Measurements from ENCODE around the gene OR1J2.
"Not testable (repeated sequence)": the region's sequence is repeated elsewhere in the genome, so short reads cannot be mapped to it uniquely, and the experiment has no call there.

Gene OR1J2, protein sequence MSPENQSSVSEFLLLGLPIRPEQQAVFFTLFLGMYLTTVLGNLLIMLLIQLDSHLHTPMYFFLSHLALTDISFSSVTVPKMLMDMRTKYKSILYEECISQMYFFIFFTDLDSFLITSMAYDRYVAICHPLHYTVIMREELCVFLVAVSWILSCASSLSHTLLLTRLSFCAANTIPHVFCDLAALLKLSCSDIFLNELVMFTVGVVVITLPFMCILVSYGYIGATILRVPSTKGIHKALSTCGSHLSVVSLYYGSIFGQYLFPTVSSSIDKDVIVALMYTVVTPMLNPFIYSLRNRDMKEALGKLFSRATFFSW

DNA sequence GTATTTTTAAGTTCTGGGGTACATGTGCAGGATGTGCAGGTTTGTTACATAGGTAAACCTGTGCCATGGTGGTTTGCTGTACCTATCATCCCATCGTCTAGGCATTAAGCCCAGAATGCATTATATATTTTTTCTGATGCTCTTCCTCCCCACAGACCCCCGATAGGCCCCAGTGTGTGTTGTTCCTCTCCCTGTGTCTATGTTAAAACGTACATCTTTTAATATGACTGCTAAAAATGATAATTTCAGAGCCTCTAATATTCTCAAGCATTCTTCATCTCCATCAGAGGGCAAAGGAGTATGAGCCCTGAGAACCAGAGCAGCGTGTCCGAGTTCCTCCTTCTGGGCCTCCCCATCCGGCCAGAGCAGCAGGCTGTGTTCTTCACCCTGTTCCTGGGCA is at the start of gene OR1J2:
Gene OR1J2 (plus strand): TSS at position 301 of the 400 bp plus-strand sequence. CDS start 0 bp downstream, at position 301.
- DNase-seq (ENCODE audit: low read depth): no peak

DNA sequence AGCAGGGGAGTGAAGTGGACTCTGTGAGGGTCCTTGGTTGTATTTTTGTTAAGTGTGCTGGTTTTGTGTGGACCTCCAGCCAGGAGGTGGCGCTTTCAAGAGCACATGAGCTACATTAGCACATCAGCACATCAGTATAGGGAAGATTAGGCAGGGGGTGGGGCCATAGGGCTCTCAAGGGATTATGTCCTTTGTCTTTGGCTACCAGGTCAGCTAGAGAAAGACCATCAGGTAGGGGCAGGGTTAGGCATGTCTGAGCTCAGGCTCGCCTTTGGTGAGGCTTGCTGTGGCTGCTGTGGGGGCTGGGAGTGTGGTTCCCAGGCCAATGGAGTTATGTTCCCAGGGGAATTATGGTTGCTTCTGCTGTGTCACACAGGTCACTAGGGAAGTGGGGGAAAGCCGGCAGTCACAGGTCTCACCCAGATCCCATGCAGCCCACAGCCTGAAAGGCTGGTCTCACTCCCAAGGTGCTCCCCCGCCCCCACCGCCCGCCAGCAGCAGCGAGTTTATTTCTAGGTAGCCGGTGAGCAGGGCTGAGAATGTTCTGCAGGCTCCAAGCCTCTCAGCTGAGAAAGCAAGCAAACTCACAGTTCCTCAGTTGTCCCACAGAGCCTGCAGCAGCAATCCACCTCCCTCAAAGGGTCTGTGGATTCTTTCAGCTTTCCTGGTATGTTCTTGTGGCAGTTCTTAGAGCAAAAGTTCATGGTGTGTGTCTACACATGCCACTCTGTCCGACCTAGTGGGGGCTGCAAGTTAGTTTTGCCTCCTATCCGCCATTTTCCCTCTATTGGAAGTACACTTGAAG is 46.6 kb upstream of the OR1J2 start:
- DNase-seq (ENCODE audit: low read depth): no peak

DNA sequence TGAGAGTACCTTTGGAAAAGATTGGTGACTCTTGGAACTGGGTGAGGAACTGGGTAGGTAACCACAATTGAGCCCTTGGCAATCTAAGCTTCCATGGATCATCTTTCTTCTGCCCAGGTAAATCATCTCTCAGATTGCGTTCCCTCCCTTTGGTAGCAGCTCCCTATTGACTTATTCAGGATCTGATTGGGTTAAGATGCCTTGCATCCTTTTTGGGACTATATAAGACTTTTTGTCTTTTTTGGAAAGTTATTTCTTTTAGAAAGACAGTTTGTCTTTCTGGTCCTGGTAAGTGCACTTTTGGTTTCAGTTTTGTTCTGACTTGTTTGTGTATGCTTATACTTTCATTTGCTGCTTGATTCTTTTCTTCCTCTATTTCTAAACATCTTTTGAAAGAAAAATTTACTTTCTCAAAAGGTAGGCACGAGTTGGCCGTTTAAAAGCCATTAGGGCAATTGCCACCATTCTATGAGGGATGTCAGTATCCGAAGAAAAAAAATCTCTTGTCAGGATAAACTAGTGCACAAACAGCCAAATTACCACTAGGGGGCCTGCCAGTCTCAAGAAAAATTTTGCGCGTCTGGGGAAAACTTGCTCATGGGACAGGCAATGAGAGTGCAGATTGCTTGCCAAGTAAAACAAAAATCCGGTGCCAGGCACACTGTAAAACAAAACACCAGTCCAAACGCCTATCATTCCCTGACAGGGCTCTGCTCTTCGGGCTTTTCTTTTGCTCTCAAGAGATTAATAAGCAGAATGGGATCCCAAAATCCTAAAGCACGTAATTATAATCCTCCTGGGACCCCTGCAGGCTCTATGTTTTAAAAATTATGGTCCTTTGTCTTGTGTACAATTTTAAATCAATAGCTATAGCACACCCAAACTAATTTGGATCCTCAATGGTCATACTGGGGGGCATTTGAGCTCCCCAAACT is 45.7 kb upstream of the OR1J2 start:
- DNase-seq (ENCODE audit: low read depth): peak; percentile 92

- no peak for DNase-seq (ENCODE audit: low read depth)
Observed at GRCh38 chr9:122466456-122466855, 44.1 kb upstream of the OR1J2 start.

GRCh38 chr9:122468735-122469134 is 41.9 kb upstream of the OR1J2 start:
- peak; percentile 13 for DNase-seq (ENCODE audit: low read depth)

DNA sequence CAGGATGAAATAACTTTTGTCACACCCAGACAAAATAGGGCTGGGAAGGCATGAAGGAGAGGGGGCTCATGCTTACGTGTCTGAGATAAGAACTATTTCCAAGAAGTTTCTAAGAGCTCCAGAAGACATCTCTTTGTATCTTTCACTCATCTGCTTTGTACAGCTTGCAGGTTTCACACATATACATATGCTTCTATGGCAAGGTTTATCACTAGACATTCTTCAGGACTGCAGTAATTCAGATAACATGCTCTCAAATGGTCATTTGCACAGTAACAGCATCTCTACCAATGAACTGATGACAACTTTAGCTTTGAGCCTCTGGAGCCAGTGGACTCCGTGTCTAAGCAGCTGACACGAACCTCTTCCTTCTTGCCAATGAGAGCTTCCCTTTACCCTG is 36.0 kb upstream of the OR1J2 start:
- DNase-seq (ENCODE audit: low read depth): no peak

GRCh38 chr9:122475717-122476116 is 34.9 kb upstream of the OR1J2 start:
- DNase-seq (ENCODE audit: low read depth): no peak

- DNase-seq (ENCODE audit: low read depth): no peak
Observed at GRCh38 chr9:122477346-122477745, 33.3 kb upstream of the OR1J2 start.

- DNase-seq (ENCODE audit: low read depth): no peak
Observed at GRCh38 chr9:122477826-122478225, 32.8 kb upstream of the OR1J2 start, which contains the start of gene OR1J1. Gene OR1J1 (minus strand): TSS chr9:122477926. CDS start chr9:122477926, 0 bp downstream.

- DNase-seq (ENCODE audit: low read depth): no peak
Observed at GRCh38 chr9:122479062-122479461, 31.5 kb upstream of the OR1J2 start.

DNA sequence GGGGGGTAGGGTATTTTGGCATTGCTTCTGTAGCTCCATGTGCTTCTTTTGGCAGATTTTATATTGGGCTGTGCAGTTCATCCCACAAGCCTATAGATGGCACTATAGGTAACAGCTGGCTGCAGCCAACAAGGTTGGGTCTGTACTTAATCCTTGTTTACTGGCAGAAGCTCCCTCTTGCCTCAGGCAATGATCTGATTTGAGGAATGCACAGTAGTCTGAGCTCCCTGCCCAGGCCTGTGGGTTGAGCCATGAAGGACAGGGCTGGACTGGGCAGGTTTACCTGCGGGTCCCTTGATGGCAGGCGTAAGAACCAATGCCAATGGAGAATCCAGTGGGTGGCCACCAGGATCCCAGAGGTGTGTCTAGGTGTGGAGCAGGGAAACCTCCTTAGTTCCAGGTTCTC is 11.7 kb upstream of the OR1J2 start:
- peak; percentile 29 for DNase-seq (ENCODE audit: low read depth)

DNA sequence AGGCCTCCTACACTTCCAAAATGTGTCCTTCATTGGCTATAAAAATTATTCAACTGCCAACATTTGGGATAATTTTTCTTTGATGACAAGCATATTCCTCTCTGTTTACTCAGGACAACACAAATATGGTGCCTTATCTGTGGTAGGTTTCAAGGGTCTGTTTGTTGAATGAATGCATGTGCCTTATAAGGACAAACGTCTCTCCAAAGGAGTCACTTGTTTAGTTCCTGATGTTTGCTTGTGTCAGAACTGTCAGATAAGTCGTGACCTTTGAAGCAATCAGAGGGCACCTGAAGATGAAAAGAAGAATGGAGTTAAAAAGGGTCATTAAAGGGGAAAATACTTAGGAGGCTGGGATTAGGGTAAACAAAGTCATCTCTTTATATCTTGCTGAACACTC is 3.6 kb upstream of the OR1J2 start:
- DNase-seq (ENCODE audit: low read depth): no peak

DNA sequence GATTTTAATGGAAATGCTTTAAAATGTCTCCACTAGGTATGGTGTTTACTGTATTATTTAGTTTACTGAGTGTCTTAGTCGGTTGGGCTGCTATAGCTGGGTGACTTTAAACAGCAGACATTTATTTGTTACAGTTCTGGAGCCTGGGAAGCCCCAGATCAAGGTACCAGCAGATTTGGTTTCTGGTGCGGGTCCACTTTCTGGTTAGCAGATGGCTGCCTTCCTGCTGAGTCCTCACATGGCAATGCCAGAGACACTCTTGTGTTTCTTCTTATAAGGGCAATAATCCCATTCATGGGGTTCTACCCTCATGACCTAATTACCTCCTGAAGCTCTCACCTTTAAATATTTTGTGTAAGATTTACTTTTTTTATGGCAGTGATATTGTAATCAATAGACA is 7.6 kb downstream of the OR1J2 start:
- DNase-seq (ENCODE audit: low read depth): no peak

DNA sequence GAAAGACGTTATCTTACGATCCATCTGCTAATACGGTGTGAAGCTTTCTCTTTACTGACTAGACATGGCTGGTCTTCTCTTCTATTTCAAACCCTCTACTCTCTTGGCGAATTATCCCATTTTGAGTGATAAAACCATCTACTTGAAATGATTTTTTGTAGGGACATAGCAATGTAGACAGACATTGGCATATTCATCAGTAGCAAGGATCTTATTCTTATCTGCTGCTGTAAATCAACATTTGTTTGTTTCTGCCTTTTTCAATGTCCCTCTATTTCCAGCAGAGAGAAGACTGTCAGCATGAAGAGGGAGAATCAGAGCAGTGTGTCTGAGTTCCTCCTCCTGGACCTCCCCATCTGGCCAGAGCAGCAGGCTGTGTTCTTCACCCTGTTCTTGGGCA is 8.2 kb downstream of the OR1J2 start, which contains the start of gene OR1J4:
Gene OR1J4 (plus strand): TSS at position 301 of the 400 bp plus-strand sequence. CDS start 0 bp downstream, at position 301.
- DNase-seq (ENCODE audit: low read depth): no peak

GRCh38 chr9:122519376-122519775 is 8.8 kb downstream of the OR1J2 start:
- DNase-seq (ENCODE audit: low read depth): no peak

DNA sequence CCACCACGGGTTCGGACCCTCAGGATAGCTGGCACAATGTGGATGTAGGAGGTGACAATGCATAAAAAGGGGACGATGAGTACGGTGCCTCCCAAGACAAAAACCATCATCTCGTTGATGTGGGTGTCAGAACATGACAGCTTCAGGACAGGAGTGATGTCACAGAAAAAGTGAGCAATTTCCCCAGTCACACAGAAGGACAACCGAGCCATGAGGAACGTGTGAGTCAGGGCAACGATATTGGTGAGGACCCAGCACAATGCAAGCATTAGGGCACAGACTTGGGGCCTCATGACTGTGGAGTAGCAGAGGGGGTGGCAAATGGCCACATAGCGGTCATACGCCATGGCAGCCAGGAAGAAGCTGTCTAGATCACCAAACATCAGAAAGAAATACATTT is 16.0 kb downstream of the OR1J2 start:
- DNase-seq (ENCODE audit: low read depth): no peak

DNA sequence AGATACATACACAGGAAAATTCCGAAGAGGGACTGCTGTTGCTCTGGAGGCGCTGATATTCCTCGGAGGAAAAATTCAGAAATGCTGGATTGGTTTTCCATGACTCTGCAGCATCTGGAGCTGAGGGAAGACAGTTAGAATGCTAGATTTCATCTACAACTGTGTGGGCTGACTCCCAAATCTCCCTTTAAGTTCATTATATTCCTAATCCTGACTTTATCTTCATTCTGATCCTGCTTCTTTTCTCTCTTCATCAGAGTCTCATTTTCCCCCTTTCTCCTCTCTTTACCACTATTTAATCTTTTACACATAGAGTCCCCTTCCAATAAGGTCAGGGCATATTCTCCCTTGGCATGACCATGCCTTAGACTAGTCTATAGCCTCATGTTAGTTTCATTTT is 16.6 kb downstream of the OR1J2 start, which contains the start of gene OR1N1:
Gene OR1N1 (minus strand): TSS at position 101 of the 400 bp plus-strand sequence. CDS start 0 bp downstream, at position 101.
- no peak for DNase-seq (ENCODE audit: low read depth)

DNA sequence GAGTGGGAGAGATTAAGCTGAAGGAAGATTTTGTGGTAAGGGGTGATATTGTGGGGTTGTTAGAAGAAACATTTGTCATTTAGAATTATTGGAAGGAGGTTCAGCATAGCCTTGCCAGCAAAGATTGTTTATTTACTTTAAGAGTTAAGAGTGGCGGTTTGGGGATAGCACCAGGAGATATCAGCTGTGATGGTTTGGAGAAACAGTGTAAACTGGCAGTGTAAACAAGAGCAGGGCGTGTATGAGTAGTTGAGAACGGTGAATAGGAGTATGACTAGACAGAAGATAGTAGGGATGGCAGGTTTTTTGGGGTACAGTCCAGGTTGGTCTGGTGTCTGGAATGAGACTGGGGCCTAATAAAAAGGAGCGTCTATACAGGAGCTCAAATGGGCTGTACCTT is 20.6 kb downstream of the OR1J2 start:
- DNase-seq (ENCODE audit: low read depth): not testable (repeated sequence)

- no peak for DNase-seq (ENCODE audit: low read depth)
Observed at GRCh38 chr9:122536134-122536533, 25.5 kb downstream of the OR1J2 start.

GRCh38 chr9:122537066-122537465 is 26.5 kb downstream of the OR1J2 start:
- DNase-seq (ENCODE audit: low read depth): not testable (repeated sequence)

DNA sequence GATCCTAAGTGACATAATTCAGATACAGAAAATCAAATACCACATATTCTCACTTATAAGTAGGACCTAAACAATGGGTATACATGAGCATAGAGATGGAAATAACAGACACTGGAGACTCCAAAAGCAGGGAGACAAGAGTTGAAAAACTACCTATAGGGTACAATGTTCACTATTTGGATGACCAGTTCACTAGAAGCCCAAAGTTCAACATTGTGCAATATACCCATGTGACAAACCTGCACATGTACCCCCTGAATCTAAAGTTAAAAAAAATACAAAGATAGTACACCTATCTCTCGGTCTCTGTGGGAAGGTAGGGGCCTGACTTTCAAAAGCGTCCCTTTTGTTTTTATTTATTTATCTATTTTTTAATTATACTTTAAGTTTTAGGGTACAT is 28.2 kb downstream of the OR1J2 start:
- DNase-seq (ENCODE audit: low read depth): no peak

DNA sequence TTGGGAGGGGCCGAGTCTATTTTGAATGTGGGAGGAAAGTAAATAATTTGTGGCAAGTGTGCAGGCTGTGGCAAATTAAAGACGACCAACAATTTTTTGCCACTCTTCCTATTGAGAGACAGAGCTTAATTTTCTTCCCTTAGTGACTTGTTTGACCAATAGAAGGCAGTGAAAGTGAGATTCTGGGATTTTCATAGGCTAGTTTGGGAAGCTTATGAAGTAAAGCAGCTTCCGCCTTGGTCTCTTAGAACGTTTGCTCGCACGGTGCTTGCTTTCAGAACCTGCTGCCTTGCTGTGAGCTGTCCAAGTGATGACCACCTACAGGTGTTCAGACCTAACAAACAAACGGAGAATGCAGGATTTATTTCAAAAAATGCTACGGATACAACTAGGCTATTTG is 35.6 kb downstream of the OR1J2 start:
- DNase-seq (ENCODE audit: low read depth): no peak
